Measurements from ENCODE around the gene ZFP57.
"Not testable (repeated sequence)": the region's sequence is repeated elsewhere in the genome, so short reads cannot be mapped to it uniquely, and the experiment has no call there.

Gene ZFP57

GRCh38 chr6:29678114-29678513, 2.8 kb downstream of the ZFP57 start:
- no peak for TF ChIP-seq CTCF (IDR thresholded peaks at IDR 0.05; ENCODE audit: low read depth, low read length, missing control alignments)
- DNase-seq (ENCODE audit: low read depth), result no peak
- in situ Hi-C loops (cut with HindIII; ENCODE audit: low sequenced_read_pairs), result no loop called here
- no peak overlapping the region for H3K4me3 ChIP-seq (ENCODE audit: low read depth, low read length)

GRCh38 chr6:29676981-29677601, 3.9 kb downstream of the ZFP57 start:
- no peak for DNase-seq (ENCODE audit: low read depth)
- no peak overlapping the region for H3K4me3 ChIP-seq (ENCODE audit: low read depth, low read length)
- no peak for TF ChIP-seq CTCF (IDR thresholded peaks at IDR 0.05; ENCODE audit: low read depth, low read length, missing control alignments)
- in situ Hi-C loops (cut with HindIII; ENCODE audit: low sequenced_read_pairs), result no loop called here

- no peak overlapping the region for H3K4me3 ChIP-seq (ENCODE audit: low read depth, low read length)
- TF ChIP-seq CTCF (IDR thresholded peaks at IDR 0.05; ENCODE audit: low read depth, low read length, missing control alignments), result no peak
- no peak for DNase-seq (ENCODE audit: low read depth)
- in situ Hi-C loops (cut with HindIII; ENCODE audit: low sequenced_read_pairs), result no loop called here
Observed at GRCh38 chr6:29675561-29675960, 5.4 kb downstream of the ZFP57 start.

- in situ Hi-C loops (cut with HindIII; ENCODE audit: low sequenced_read_pairs), result no loop called here
- no peak overlapping the region for H3K4me3 ChIP-seq (ENCODE audit: low read depth, low read length)
- no peak for DNase-seq (ENCODE audit: low read depth)
- no peak for TF ChIP-seq CTCF (IDR thresholded peaks at IDR 0.05; ENCODE audit: low read depth, low read length, missing control alignments)
Observed at GRCh38 chr6:29674008-29674407, 6.9 kb downstream of the ZFP57 start.

DNA sequence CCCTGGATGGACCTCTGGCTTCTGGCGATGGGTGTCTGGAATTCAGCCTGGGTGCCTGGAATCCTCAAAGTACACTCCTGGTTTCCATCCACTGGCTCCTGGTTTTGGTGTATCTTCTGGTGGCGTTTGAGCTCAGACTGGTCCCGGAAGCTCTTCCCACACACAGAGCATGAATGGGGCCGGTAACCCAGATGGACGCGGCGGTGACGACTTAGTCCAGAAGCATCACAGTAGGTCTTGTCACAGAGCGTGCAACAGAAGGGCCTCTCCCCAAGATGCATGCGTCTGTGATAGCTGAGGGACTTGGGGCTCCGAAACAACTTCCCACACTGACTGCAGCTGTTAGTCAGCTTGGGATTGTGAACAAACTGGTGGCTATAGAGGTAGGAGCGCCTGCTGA, 7.8 kb downstream of the ZFP57 start:
- no peak for TF ChIP-seq CTCF (IDR thresholded peaks at IDR 0.05; ENCODE audit: low read depth, low read length, missing control alignments)
- in situ Hi-C loops (cut with HindIII; ENCODE audit: low sequenced_read_pairs), result no loop called here
- no peak for DNase-seq (ENCODE audit: low read depth)
- no peak overlapping the region for H3K4me3 ChIP-seq (ENCODE audit: low read depth, low read length)

GRCh38 chr6:29672116-29672515, 8.8 kb downstream of the ZFP57 start:
- H3K4me3 ChIP-seq (ENCODE audit: low read depth, low read length); in situ Hi-C loops (cut with HindIII; ENCODE audit: low sequenced_read_pairs); DNase-seq (ENCODE audit: low read depth): not testable (repeated sequence)

GRCh38 chr6:29671026-29671425, 9.9 kb downstream of the ZFP57 start:
- no peak for TF ChIP-seq CTCF (IDR thresholded peaks at IDR 0.05; ENCODE audit: low read depth, low read length, missing control alignments)
- in situ Hi-C loops (cut with HindIII; ENCODE audit: low sequenced_read_pairs), result no loop called here
- H3K4me3 ChIP-seq (ENCODE audit: low read depth, low read length), result no peak overlapping the region
- DNase-seq (ENCODE audit: low read depth), result no peak

All from astrocyte of the cerebellum (primary cell).